HepG2 (cell line): ENCODE measurements around the gene GRIN2C. TPM values are rescaled to one million over a fixed set of nuclear protein-coding genes. Genes with fewer than 3 reads are reported as not detected.

Source experiments
- AHR ChIP-seq: IDR thresholded peaks from 2 replicates; pipeline ENCODE4 v1.6.1; 2018; ENCODE audit warnings: missing genetic modification reagents, missing compliant biosample characterization
- BCL3 ChIP-seq: sonication (generic); formaldehyde crosslinking; IDR thresholded peaks from 2 replicates; pipeline ENCODE4 v1.5.1; 2020; ENCODE audit warnings: mild to moderate bottlenecking, missing genetic modification reagents, moderate library complexity
- EZH2 ChIP-seq: conservative IDR thresholded peaks from 2 replicates; pipeline ENCODE4 v1.6.1; 2012; ENCODE audit warnings: mild to moderate bottlenecking, low read depth, low read length, moderate library complexity
- HMGXB4 ChIP-seq, 2 experiments: sonication (generic) in 1 of 2; formaldehyde crosslinking in 1 of 2; IDR thresholded peaks; 2 replicates each; pipeline versions ENCODE4 v1.4.0 to v1.6.1; 2018 to 2020; ENCODE audit warnings: missing genetic modification reagents in 2 of 2, borderline replicate concordance in 1 of 2, low read depth in 1 of 2, mild to moderate bottlenecking in 1 of 2, missing biosample characterization in 1 of 2
- HNRNPK ChIP-seq: fragments of 200-400 bp; formaldehyde crosslinking; IDR thresholded peaks from 2 replicates; pipeline ENCODE4 v1.6.1; 2018; ENCODE audit warnings: low read length, low read depth, moderate library complexity, mild to moderate bottlenecking; ENCODE audit not compliant: poor library complexity, severe bottlenecking
- KLF6 ChIP-seq: IDR thresholded peaks from 2 replicates; pipeline ENCODE4 v1.8.0; 2016; ENCODE audit warnings: missing biosample characterization, missing genetic modification reagents
- NONO ChIP-seq, 2 experiments: fragments of 450-650 bp in 1 of 2; sonication (generic) in 1 of 2; formaldehyde crosslinking in 1 of 2; IDR thresholded peaks in 1 of 2; conservative IDR thresholded peaks in 1 of 2; 2 replicates each; pipeline versions ENCODE4 v1.6.1 to v1.8.0; 2017 to 2022; ENCODE audit warnings: mild to moderate bottlenecking in 1 of 2, missing genetic modification reagents in 1 of 2, moderate library complexity in 1 of 2
- PITX1 ChIP-seq: sonication (generic); formaldehyde crosslinking; IDR thresholded peaks from 2 replicates; pipeline ENCODE4 v1.5.1; 2020; ENCODE audit warnings: mild to moderate bottlenecking, missing genetic modification reagents
- POGK ChIP-seq: sonication (generic); formaldehyde crosslinking; conservative IDR thresholded peaks from 2 replicates; pipeline ENCODE4 v1.8.0; 2022; ENCODE audit warnings: mild to moderate bottlenecking, moderate library complexity, missing genetic modification reagents
- SP4 ChIP-seq: sonication (generic); formaldehyde crosslinking; IDR thresholded peaks from 2 replicates; pipeline ENCODE4 v1.8.1; 2023; ENCODE audit warnings: mild to moderate bottlenecking, missing genetic modification reagents
- TAF15 ChIP-seq: fragments of 200-400 bp; formaldehyde crosslinking; IDR thresholded peaks from one replicate; pipeline ENCODE4 v1.6.1; 2018; ENCODE audit warnings: mild to moderate bottlenecking, low read depth, low read length; ENCODE audit not compliant: poor library complexity, severe bottlenecking
- TFDP2 ChIP-seq: sonication (generic); formaldehyde crosslinking; IDR thresholded peaks from 2 replicates; pipeline ENCODE4 v1.4.0; 2020; ENCODE audit warnings: missing genetic modification reagents
- YY1 ChIP-seq: IDR thresholded peaks from 2 replicates; pipeline ENCODE4 v1.6.1; 2011; ENCODE audit warnings: low read length, low read depth, moderate library complexity, mild to moderate bottlenecking; ENCODE audit not compliant: insufficient read depth, insufficient replicate concordance
- ZBTB10 ChIP-seq: sonication (generic); formaldehyde crosslinking; IDR thresholded peaks from 2 replicates; pipeline ENCODE4 v1.4.0; 2020; ENCODE audit warnings: missing genetic modification reagents, borderline replicate concordance
- ZFY ChIP-seq: sonication (generic); formaldehyde crosslinking; IDR thresholded peaks from 2 replicates; pipeline ENCODE4 v1.4.0; 2020; ENCODE audit warnings: missing genetic modification reagents
- ZSCAN29 ChIP-seq: sonication (generic); formaldehyde crosslinking; conservative IDR thresholded peaks from 2 replicates; pipeline ENCODE4 v1.4.0; 2020; ENCODE audit warnings: mild to moderate bottlenecking, missing genetic modification reagents
- polyA plus RNA-seq, 8 experiments: library from polyadenylated mRNA; depleted of rRNA in 3 of 8; stranded (reverse) in 7 of 8; unstranded in 1 of 8; fragments of >200 nt; fragmentation: Illumina TruSeq in 4 of 8; extraction: Trizol in 4 of 8; gene quantifications; 2 replicates each; pipeline versions ENCODE4 v1.2.1 to v1.2.3, GENCODE V29; 2011 to 2016; ENCODE audit warnings: low read depth in 4 of 8, missing spikeins in 1 of 8, mixed read lengths in 1 of 8; ENCODE audit not compliant: insufficient read depth in 1 of 8
- total RNA-seq, 5 experiments: library from RNA; depleted of rRNA; stranded (reverse); fragments of >200 nt; fragmentation: Illumina TruSeq; extraction: Trizol; gene quantifications; 2 replicates each; pipeline ENCODE4 v1.2.3, GENCODE V29; 2016; ENCODE audit warnings: low read depth in 1 of 5

GRIN2C gene
- total and polyA plus RNA-seq, 2 of the 13 experiments (the other 11 are each of a cell fraction or from before 2014, with no cell fraction given): 0.03 to 0.11 TPM

- TF ChIP-seq EZH2 (no peak), ZSCAN29 (CRISPR knock-in tag) (no peak), SP4 (peak; percentile 47; the same call in 1 of the 2 replicates), HMGXB4 (CRISPR knock-in tag; IDR thresholded peaks at IDR 0.05; ENCODE audit: borderline replicate concordance in 1 of 2, low read depth in 1 of 2) (peak; percentile 47 to 55; a peak in 1 of 4 replicates), HNRNPK (peak; percentile 29), YY1 (peak; percentile 40), TAF15 (peak; percentile 36), BCL3 (CRISPR knock-in tag) (0 out of 2 replicates have a peak, but pooled peaks have one; percentile 53), KLF6 (CRISPR knock-in tag) (0 out of 2 replicates have a peak, but pooled peaks have one; percentile 20), TFDP2 (CRISPR knock-in tag) (0 out of 2 replicates have a peak, but pooled peaks have one; percentile 13), POGK (CRISPR knock-in tag) (peak; percentile 45; the same call in 1 of the 2 replicates), NONO (IDR thresholded peaks at IDR 0.05) (no peak), NONO (CRISPR knock-in tag; conservative IDR thresholded peaks at IDR 0.05) (0 out of 2 replicates have a peak, but pooled peaks have one; percentile 42), ZFY (peak; percentile 88), PITX1 (CRISPR knock-in tag) (0 out of 2 replicates have a peak, but pooled peaks have one; percentile 26), AHR (CRISPR knock-in tag) (peak; percentile 10; the same call in 1 of the 2 replicates), ZBTB10 (no peak)
Measured at GRCh38 chr17:74842599-74843351, 16.9 kb downstream of the GRIN2C start (continued).
